Measurements from ENCODE around the gene NUB1. TPM values are rescaled to one million over a fixed set of nuclear protein-coding genes. Genes with fewer than 3 reads are reported as not detected.
A peak's percentile ranks its signal among the peaks of the same experiment; 100 is the strongest.

NUB1 gene
- total RNA-seq, 1 donor from 2014 or later: 53.5 TPM

- Mint-ChIP-seq H3K4me3 (ENCODE audit: low read depth) (no peak overlapping the region), H3K27me3 (peaks cover 26% of the 10 kb centered on the region), H3K36me3 (ENCODE audit: insufficient read depth) (peaks cover 33% of the 10 kb centered on the region), H3K9me3 (ENCODE audit: low read depth) (no peaks in the 10 kb centered on the region), H3K27ac (no peak overlapping the region), H3K4me1 (ENCODE audit: low read depth) (peaks cover 4% of the 10 kb centered on the region)
- DNase-seq (ENCODE audit: low spot score, unreplicated experiment): no peak
- no peak for TF ChIP-seq CTCF (IDR thresholded peaks at IDR 0.05; ENCODE audit: unreplicated experiment)
Observed at GRCh38 chr7:151381348-151382078, 39.9 kb downstream of the NUB1 start.

GRCh38 chr7:151382079-151382885 is 40.7 kb downstream of the NUB1 start:
- H3K4me3 Mint-ChIP-seq (ENCODE audit: low read depth): peak overlapping the region; percentile 26
- no peak for DNase-seq (ENCODE audit: low spot score, unreplicated experiment)
- H3K36me3 Mint-ChIP-seq (ENCODE audit: insufficient read depth): peaks cover 33% of the 10 kb centered on the region
- peaks cover 4% of the 10 kb centered on the region for H3K4me1 Mint-ChIP-seq (ENCODE audit: low read depth)
- no peaks in the 10 kb centered on the region for H3K9me3 Mint-ChIP-seq (ENCODE audit: low read depth)
- H3K27me3 Mint-ChIP-seq: peaks cover 26% of the 10 kb centered on the region
- TF ChIP-seq CTCF (IDR thresholded peaks at IDR 0.05; ENCODE audit: unreplicated experiment): no peak
- no peak overlapping the region for H3K27ac Mint-ChIP-seq

- H3K4me1 Mint-ChIP-seq (ENCODE audit: low read depth): peaks cover 4% of the 10 kb centered on the region
- no peak for DNase-seq (ENCODE audit: low spot score, unreplicated experiment)
- H3K4me3 Mint-ChIP-seq (ENCODE audit: low read depth): no peak overlapping the region
- no peaks in the 10 kb centered on the region for H3K9me3 Mint-ChIP-seq (ENCODE audit: low read depth)
- peaks cover 28% of the 10 kb centered on the region for H3K36me3 Mint-ChIP-seq (ENCODE audit: insufficient read depth)
- TF ChIP-seq CTCF (IDR thresholded peaks at IDR 0.05; ENCODE audit: unreplicated experiment): no peak
- H3K27me3 Mint-ChIP-seq: peaks cover 26% of the 10 kb centered on the region
- H3K27ac Mint-ChIP-seq: no peak overlapping the region
Observed at GRCh38 chr7:151383638-151384351, 42.2 kb downstream of the NUB1 start.

- peaks cover 27% of the 10 kb centered on the region for H3K36me3 Mint-ChIP-seq (ENCODE audit: insufficient read depth)
- TF ChIP-seq CTCF (IDR thresholded peaks at IDR 0.05; ENCODE audit: unreplicated experiment): no peak
- no peak for DNase-seq (ENCODE audit: low spot score, unreplicated experiment)
- H3K27me3 Mint-ChIP-seq: peaks cover 26% of the 10 kb centered on the region
- peaks cover 4% of the 10 kb centered on the region for H3K4me1 Mint-ChIP-seq (ENCODE audit: low read depth)
- no peak overlapping the region for H3K27ac Mint-ChIP-seq
- H3K9me3 Mint-ChIP-seq (ENCODE audit: low read depth): no peaks in the 10 kb centered on the region
- no peak overlapping the region for H3K4me3 Mint-ChIP-seq (ENCODE audit: low read depth)
Observed at GRCh38 chr7:151384352-151384697, 42.7 kb downstream of the NUB1 start.

Data from progenitor cell of endocrine pancreas (in vitro differentiated cells).